ENCODE measurements around the gene METTL15.
"Not testable (repeated sequence)": the region's sequence is repeated elsewhere in the genome, so short reads cannot be mapped to it uniquely, and the experiment has no call there.

METTL15 gene

GRCh38 chr11:28315440-28315839 is 207.3 kb downstream of the METTL15 start:
- TF ChIP-seq CTCF (conservative IDR thresholded peaks at IDR 0.05; ENCODE audit: low read depth, low read length), result no peak
- DNase-seq (ENCODE audit: low read depth), result no peak

GRCh38 chr11:28318871-28319270 is 210.7 kb downstream of the METTL15 start:
- H3K4me3 ChIP-seq (ENCODE audit: low read length), result no peak overlapping the region
- DNase-seq (ENCODE audit: low read depth), result no peak
- TF ChIP-seq CTCF (conservative IDR thresholded peaks at IDR 0.05; ENCODE audit: low read depth, low read length), result no peak

More at GRCh38 chr11:28315440-28315839, 207.3 kb downstream of the METTL15 start:
- no peak overlapping the region for H3K4me3 ChIP-seq (ENCODE audit: low read length)

- no peak for TF ChIP-seq CTCF (conservative IDR thresholded peaks at IDR 0.05; ENCODE audit: low read depth, low read length)
- no peak overlapping the region for H3K4me3 ChIP-seq (ENCODE audit: low read length)
- no peak for DNase-seq (ENCODE audit: low read depth)
Observed at GRCh38 chr11:28323621-28324020, 215.4 kb downstream of the METTL15 start.

- H3K4me3 ChIP-seq (ENCODE audit: low read length); DNase-seq (ENCODE audit: low read depth): not testable (repeated sequence)
Observed at GRCh38 chr11:28332393-28332792, 224.2 kb downstream of the METTL15 start.

- no peak for TF ChIP-seq CTCF (conservative IDR thresholded peaks at IDR 0.05; ENCODE audit: low read depth, low read length)
- no peak overlapping the region for H3K4me3 ChIP-seq (ENCODE audit: low read length)
- no peak for DNase-seq (ENCODE audit: low read depth)
Observed at GRCh38 chr11:28337701-28338100, 229.5 kb downstream of the METTL15 start.

- DNase-seq (ENCODE audit: low read depth), result no peak
- H3K4me3 ChIP-seq (ENCODE audit: low read length), result no peak overlapping the region
- TF ChIP-seq CTCF (conservative IDR thresholded peaks at IDR 0.05; ENCODE audit: low read depth, low read length), result no peak
Observed at GRCh38 chr11:28338371-28338770, 230.2 kb downstream of the METTL15 start.

- no peak for TF ChIP-seq CTCF (conservative IDR thresholded peaks at IDR 0.05; ENCODE audit: low read depth, low read length)
- no peak for DNase-seq (ENCODE audit: low read depth)
- H3K4me3 ChIP-seq (ENCODE audit: low read length), result no peak overlapping the region
Observed at GRCh38 chr11:28339488-28339887, 231.3 kb downstream of the METTL15 start.

GRCh38 chr11:28342716-28343115 is 234.5 kb downstream of the METTL15 start:
- no peak for TF ChIP-seq CTCF (conservative IDR thresholded peaks at IDR 0.05; ENCODE audit: low read depth, low read length)
- H3K4me3 ChIP-seq (ENCODE audit: low read length), result no peak overlapping the region
- DNase-seq (ENCODE audit: low read depth), result no peak

Measured in retinal pigment epithelial cell (primary cell).